Measurements from ENCODE around the gene GRN. TPM values are rescaled to one million over a fixed set of nuclear protein-coding genes. Genes with fewer than 3 reads are reported as not detected.

Gene GRN
- total and polyA plus RNA-seq, 2 of the 8 experiments (the other 6 are each of a cell fraction or from before 2014, with no cell fraction given), result 108 to 387 TPM

DNA sequence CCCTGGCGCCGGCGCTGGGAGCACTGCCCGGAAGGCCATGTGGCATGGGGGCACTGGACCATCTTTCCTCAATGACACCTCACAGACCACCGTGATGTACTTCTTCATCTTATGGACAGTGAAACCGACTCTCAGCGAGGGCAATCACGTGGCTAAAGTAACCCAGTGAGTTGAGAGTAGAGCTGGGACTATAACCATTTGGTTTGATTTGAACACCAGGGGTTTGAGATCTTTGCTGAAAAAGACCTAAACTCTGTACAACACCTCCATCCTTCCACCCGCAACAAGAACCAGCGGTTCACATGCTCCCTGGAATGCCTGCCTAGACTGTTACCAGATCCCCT is 41.1 kb downstream of the GRN start:
- Histone ChIP-seq H2BK5ac (ENCODE audit: low read depth, low read length) (no peak overlapping the region), H3K18ac (ENCODE audit: extremely low read depth, low read length) (no peak overlapping the region), H3K23ac (ENCODE audit: insufficient read length) (no peak overlapping the region), H2BK15ac (ENCODE audit: low read length) (no peak overlapping the region), H3K9ac (replicated peaks in 1 of 4; ENCODE audit: extremely low read depth in 1 of 4, low read depth in 3 of 4, low read length in 3 of 4) (no peak overlapping the region), H2AK5ac (ENCODE audit: low read depth, low read length) (no peak overlapping the region), H3K14ac (ENCODE audit: insufficient read length) (no peak overlapping the region), H3K36me3 (ENCODE audit: control insufficient read depth in 2 of 4, insufficient read depth in 4 of 4, low read length in 3 of 4) (no peaks in the 10 kb centered on the region), H4K8ac (ENCODE audit: extremely low read depth, insufficient read depth, low read length) (peak overlapping the region; percentile 80; the same call in 1 of the 2 replicates), H2AFZ (ENCODE audit: low read length) (no peak overlapping the region), H3K79me1 (ENCODE audit: low read depth, low read length) (no peaks in the 10 kb centered on the region), H3K79me2 (ENCODE audit: control insufficient read depth in 1 of 2, insufficient read depth in 2 of 2, low read length in 2 of 2) (no peaks in the 10 kb centered on the region), H3K4me1 (replicated peaks in 1 of 4; ENCODE audit: control insufficient read depth in 3 of 4, insufficient read depth in 4 of 4, low read length in 3 of 4) (peaks cover 3 to 17% (median 6%) of the 10 kb centered on the region in 4 experiments; a peak in 6 of 7 replicates), H3K4me3 (ENCODE audit: extremely low read depth in 1 of 4, insufficient read depth in 2 of 4, low read depth in 3 of 4, low read length in 4 of 4) (peak overlapping the region; percentile 49 to 74 (median 66)), H2BK12ac (ENCODE audit: low read depth, low read length) (0 out of 2 replicates have a peak overlapping the region, but pooled peaks have one; percentile 42), H3K4me2 (ENCODE audit: insufficient read depth in 1 of 2, low read depth in 2 of 2, low read length in 2 of 2) (peak overlapping the region; percentile 84 to 96), H3K4ac (replicated peaks; ENCODE audit: insufficient read length, low read depth, low read length) (no peak overlapping the region), H4K20me1 (replicated peaks in 1 of 2; ENCODE audit: control insufficient read depth in 1 of 2, insufficient read depth in 2 of 2, low read length in 2 of 2) (peaks cover 0 to 4% of the 10 kb centered on the region in 2 experiments), H3K23me2 (ENCODE audit: low read depth, low read length) (peaks cover 12% of the 10 kb centered on the region; the same call in 1 of the 2 replicates), H2BK20ac (ENCODE audit: low read length) (no peak overlapping the region), H3K9me3 (ENCODE audit: insufficient read depth in 2 of 2, low read depth in 1 of 2, low read length in 1 of 2) (no peaks in the 10 kb centered on the region), H3K27me3 (replicated peaks in 1 of 4; ENCODE audit: control insufficient read depth in 3 of 4, extremely low read depth in 1 of 4, insufficient read depth in 3 of 4, low read length in 3 of 4) (peaks cover 10 to 34% (median 31%) of the 10 kb centered on the region in 4 experiments), H4K91ac (replicated peaks; ENCODE audit: insufficient read length, low read length) (no peak overlapping the region), H4K5ac (ENCODE audit: insufficient read length, low read depth, low read length) (no peak overlapping the region), H2BK120ac (replicated peaks; ENCODE audit: low read depth, low read length) (no peak overlapping the region), H3K56ac (replicated peaks; ENCODE audit: insufficient read length, low read depth, low read length) (no peak overlapping the region), H3K27ac (ENCODE audit: low read depth, low read length) (no peak overlapping the region)
- DNase-seq (ENCODE audit: low read depth in 1 of 2, low spot score in 2 of 2) (no peak), FAIRE-seq (peak; percentile 28)
- ChIA-PET POLR2A (ENCODE audit: partially characterized antibody) (interaction anchor here (0.7 to 2.2 kb wide), 3 partner anchors 12 to 32 kb away, joined by 3 to 9 read pairs (median 3); no protein-coding TSS in a partner anchor), CTCF (ENCODE audit: partially characterized antibody) (interaction anchor here (0.6 to 3.0 kb wide), 8 partner anchors 10 to 148 kb away, joined by 3 to 24 read pairs (median 4); no protein-coding TSS in a partner anchor)
- WGBS, 2 experiments (ENCODE audit: extremely low coverage in 1 of 2, insufficient coverage in 1 of 2, insufficient read length in 1 of 2, insufficient replicate concordance in 2 of 2, low coverage in 1 of 2, low lambda C conversion rate in 2 of 2, missing lambda C conversion rate in 1 of 2), result 44% methylated on average over 10 of the region's 10 CpGs; no CpG with 5 or more reads in 1 of the 2 experiments
- TF ChIP-seq MAFK (IDR thresholded peaks at IDR 0.05; ENCODE audit: low read depth, low read length), result no peak
- no peak for TF ChIP-seq RFX5 (IDR thresholded peaks at IDR 0.05; ENCODE audit: borderline replicate concordance, low read depth, low read length)
- no peak for TF ChIP-seq YY1 (IDR thresholded peaks at IDR 0.05; ENCODE audit: low read depth, low read length)
- no peak for TF ChIP-seq SP4 (IDR thresholded peaks at IDR 0.05; ENCODE audit: low read length)
- TF ChIP-seq SAP30 (IDR thresholded peaks at IDR 0.05; ENCODE audit: insufficient read depth, insufficient replicate concordance, low read length), result no peak
- TF ChIP-seq BRCA1 (IDR thresholded peaks at IDR 0.05; ENCODE audit: low read depth, low read length), result no peak
- TF ChIP-seq GTF2F1 (IDR thresholded peaks at IDR 0.05; ENCODE audit: borderline replicate concordance, low read depth, low read length), result no peak
- TF ChIP-seq USF2 (IDR thresholded peaks at IDR 0.05; ENCODE audit: low read length), result no peak
- TF ChIP-seq KDM5A (IDR thresholded peaks at IDR 0.05; ENCODE audit: low read length), result no peak
- TF ChIP-seq TEAD4 (IDR thresholded peaks at IDR 0.05; ENCODE audit: low read depth, low read length), result no peak
- TF ChIP-seq POLR2AphosphoS5 (IDR thresholded peaks at IDR 0.05; ENCODE audit: low read depth, low read length), result no peak
- no peak for TF ChIP-seq CREB1 (IDR thresholded peaks at IDR 0.05)
- TF ChIP-seq POU5F1 (IDR thresholded peaks at IDR 0.05; ENCODE audit: low read depth, low read length), result no peak
- TF ChIP-seq, protein P1, sequence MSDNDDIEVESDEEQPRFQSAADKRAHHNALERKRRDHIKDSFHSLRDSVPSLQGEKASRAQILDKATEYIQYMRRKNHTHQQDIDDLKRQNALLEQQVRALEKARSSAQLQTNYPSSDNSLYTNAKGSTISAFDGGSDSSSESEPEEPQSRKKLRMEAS (IDR thresholded peaks at IDR 0.05), result no peak
